Fibroblast of the aortic adventitia (primary cell): ENCODE results near the gene NDUFB7. TPM values are rescaled to one million over a fixed set of nuclear protein-coding genes. Genes with fewer than 3 reads are reported as not detected.

Experiments
- DNase-seq: peaks from one replicate; pipeline ENCODE4 v3.0.0-alpha.2; 2010; ENCODE audit warnings: low read depth
- H3K4me3 ChIP-seq: 2 replicates; pipeline ENCODE4 v1.5.1; 2011; ENCODE audit warnings: low read depth, mild to moderate bottlenecking, control low read depth, low read length, moderate library complexity
- CTCF ChIP-seq: IDR thresholded peaks from 2 replicates; pipeline ENCODE4 v1.5.1; 2011; ENCODE audit warnings: mild to moderate bottlenecking, low read length, control low read depth, inconsistent platforms; ENCODE audit not compliant: insufficient read depth
- small RNA-seq: library from RNA; depleted of rRNA; stranded (forward); fragments of <200 nt; gene quantifications from one replicate; pipeline ENCODE3, GENCODE V24; 2012
- total RNA-seq: library from RNA; depleted of rRNA; stranded (reverse); fragments of >200 nt; gene quantifications from 2 replicates; pipeline ENCODE4 v1.2.3, GENCODE V29; 2012; ENCODE audit warnings: low replicate concordance

Gene NDUFB7
- total RNA-seq, 1 donor: 164 TPM

- peak; percentile 72 for DNase-seq
- no peak for TF ChIP-seq CTCF
- H3K4me3 ChIP-seq: no peak overlapping the region
Observed at GRCh38 chr19:14519860-14520407, 51.9 kb downstream of the NDUFB7 start.

- no peak for TF ChIP-seq CTCF
- no peak for DNase-seq
- no peak overlapping the region for H3K4me3 ChIP-seq
Observed at GRCh38 chr19:14519245-14519859, 52.5 kb downstream of the NDUFB7 start.

- no peak for TF ChIP-seq CTCF
- peak within 1 kb of the TSS; percentile 98 for H3K4me3 ChIP-seq
Observed at GRCh38 chr19:14517840-14518505, 53.9 kb downstream of the NDUFB7 start, which contains the start of gene DNAJB1. DNAJB1 (minus strand) TSS chr19:14518397; CDS start chr19:14518349, 48 bp downstream.

GRCh38 chr19:14517446-14517839, 54.4 kb downstream of the NDUFB7 start:
- H3K4me3 ChIP-seq: peak overlapping the region; percentile 98
- DNase-seq: peak; percentile 37

More at GRCh38 chr19:14517840-14518505, 53.9 kb downstream of the NDUFB7 start, which contains the start of gene DNAJB1:
- peak; percentile 93 for DNase-seq

GRCh38 chr19:14516746-14517438, 55.0 kb downstream of the NDUFB7 start:
- no peak for DNase-seq
- TF ChIP-seq CTCF: no peak
- H3K4me3 ChIP-seq: peak overlapping the region; percentile 98

More at GRCh38 chr19:14517446-14517839, 54.4 kb downstream of the NDUFB7 start:
- TF ChIP-seq CTCF: no peak

Small RNAs within 50 kb of the gene (small RNA-seq; reads per million reads assigned to genes)
- gene RN7SL842P: not detected

Other genes starting within 250 kb of the NDUFB7 start
- 1.2 and 25.8 TPM in 2 replicates for gene ADGRE5, start 190.6 kb downstream of the NDUFB7 start, total RNA-seq
- gene DDX39A, start 152.7 kb downstream of the NDUFB7 start, total RNA-seq: 32.5 and 60.6 TPM in 2 replicates
- 164 and 342 TPM in 2 replicates for gene PKN1, start 138.8 kb downstream of the NDUFB7 start, total RNA-seq
- gene PTGER1, start 96.7 kb downstream of the NDUFB7 start, total RNA-seq: 1.9 and 3.4 TPM in 2 replicates
- gene GIPC1, start 75.9 kb downstream of the NDUFB7 start, total RNA-seq: 93.5 and 119 TPM in 2 replicates
- gene DNAJB1, start 53.7 kb downstream of the NDUFB7 start, total RNA-seq: 54.7 and 95.2 TPM in 2 replicates
- gene TECR, start 42.5 kb downstream of the NDUFB7 start, total RNA-seq: 2.9 and 41.8 TPM in 2 replicates
- gene CLEC17A, start 11.0 kb upstream of the NDUFB7 start, total RNA-seq: 0.09 TPM in 1 of 2 replicates, not detected in the other
- gene ADGRE3, start 102.8 kb upstream of the NDUFB7 start, total RNA-seq: not detected in 2 replicates
- gene ZNF333, start 118.0 kb upstream of the NDUFB7 start, total RNA-seq: 10.5 and 21.1 TPM in 2 replicates
- 0.09 TPM in 1 of 2 replicates, not detected in the other for gene ADGRE2, start 206.5 kb upstream of the NDUFB7 start, total RNA-seq